GM12865 (cell line): ENCODE data around the gene CREB5.

Experiments used
- DNase-seq: peaks from one replicate; pipeline ENCODE4 v3.0.0; 2010; ENCODE audit warnings: low read depth
- H3K4me3 ChIP-seq: 2 replicates; pipeline ENCODE4 v1.5.1; 2011; ENCODE audit warnings: mild to moderate bottlenecking, low read depth, low read length, control low read depth
- CTCF ChIP-seq: IDR thresholded peaks from 2 replicates; pipeline ENCODE4 v1.5.1; 2011; ENCODE audit warnings: low read length, control low read depth, low read depth, inconsistent platforms; ENCODE audit not compliant: insufficient read depth; ENCODE audit errors: missing control alignments

Gene CREB5

GRCh38 chr7:28643584-28644340 lies 231.4 kb downstream of the CREB5 start:
- TF ChIP-seq CTCF: no peak
- no peak for DNase-seq
- no peak overlapping the region for H3K4me3 ChIP-seq

- no peak for DNase-seq
- no peak overlapping the region for H3K4me3 ChIP-seq
- TF ChIP-seq CTCF: no peak
These were observed 233.5 kb downstream of the CREB5 start for GRCh38 chr7:28645866-28646265.

- TF ChIP-seq CTCF: no peak
- DNase-seq: no peak
- no peak overlapping the region for H3K4me3 ChIP-seq
These were observed 234.2 kb downstream of the CREB5 start for GRCh38 chr7:28646376-28647075.

GRCh38 chr7:28647076-28647421 lies 234.7 kb downstream of the CREB5 start:
- no peak overlapping the region for H3K4me3 ChIP-seq
- DNase-seq: no peak
- TF ChIP-seq CTCF: no peak

DNA sequence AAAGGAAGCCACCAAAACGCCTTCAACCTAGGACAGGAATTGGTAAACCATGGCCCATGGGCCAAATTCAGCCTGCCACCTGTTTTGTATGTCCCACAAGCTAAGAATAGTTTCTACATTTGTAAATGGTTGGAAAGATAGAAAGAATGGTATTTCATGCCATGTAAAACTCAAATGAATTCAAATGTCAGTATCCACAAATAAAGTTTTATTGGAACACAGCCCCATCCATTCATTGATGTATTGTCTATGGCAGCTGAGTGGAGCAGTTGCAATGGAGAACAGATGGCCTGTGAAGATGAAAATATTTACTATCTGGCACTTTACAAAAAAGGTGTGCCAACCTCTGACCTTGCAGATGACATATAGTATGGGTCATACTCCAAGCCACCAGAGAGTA lies 236.9 kb downstream of the CREB5 start:
- no peak for DNase-seq
- TF ChIP-seq CTCF: no peak
- H3K4me3 ChIP-seq: no peak overlapping the region

GRCh38 chr7:28649811-28650210 lies 237.5 kb downstream of the CREB5 start:
- no peak for DNase-seq
- no peak overlapping the region for H3K4me3 ChIP-seq
- TF ChIP-seq CTCF: no peak
